A549 (cell line): Measurements from ENCODE around the gene PRPS2. TPM values are rescaled to one million over a fixed set of nuclear protein-coding genes. Genes with fewer than 3 reads are reported as not detected.
A peak's percentile ranks its signal among the peaks of the same experiment; 100 is the strongest.

Source experiments
- ATAC-seq, 2 experiments: fragments of 200-7000 bp in 1 of 2; fragments of >200 bp in 1 of 2; cut with Nextera tagmentation in 1 of 2; cut with Tn5 transposase in 1 of 2; 3 replicates each; pipeline versions ENCODE4 v1.8.0 to v1.9.1; 2018 to 2020; ENCODE audit warnings: mild to moderate bottlenecking in 1 of 2, moderate library complexity in 1 of 2
- CTCF ChIA-PET: fragments of 300-600 bp; sonication (Branson Sonifier 250); formaldehyde crosslinking; extraction: SDS; loops from one replicate; lab custom pipeline; 2021; ENCODE audit warnings: antibody characterized with exemption, inconsistent platforms; lab: Yijun Ruan, JAX
- POLR2A ChIA-PET: fragments of 350-600 bp; formaldehyde crosslinking; extraction: SDS; loops from one replicate; lab custom pipeline; 2021; ENCODE audit warnings: antibody characterized with exemption, inconsistent platforms; lab: Yijun Ruan, JAX
- DNase-seq, 2 experiments: peaks; one replicate each; pipeline versions ENCODE4 v3.0.0 to v3.0.0-alpha.2; 2011 to 2016; ENCODE audit warnings: low read depth in 1 of 2, low spot score in 1 of 2
- FAIRE-seq: peaks from 2 replicates; lab custom pipeline; 2011; peaks lifted over from hg19 to GRCh38; lab: Jason Lieb, UNC
- H3K27ac ChIP-seq, 2 experiments: fragments of >200 bp; sonication (Bioruptor Twin); formaldehyde crosslinking; 3 replicates each; pipeline ENCODE4 v1.5.1; 2016 to 2017
- H3K4me1 ChIP-seq: fragments of >200 bp; sonication (Bioruptor Twin); formaldehyde crosslinking; 3 replicates; pipeline ENCODE4 v1.6.1; 2016
- H3K4me2 ChIP-seq: fragments of >200 bp; sonication (Bioruptor Twin); formaldehyde crosslinking; 3 replicates; pipeline ENCODE4 v1.6.1; 2016
- H3K4me3 ChIP-seq: fragments of >200 bp; sonication (Bioruptor Twin); formaldehyde crosslinking; 3 replicates; pipeline ENCODE4 v1.5.1; 2016
- H3K9me3 ChIP-seq: fragments of >200 bp; sonication (Bioruptor Twin); formaldehyde crosslinking; 3 replicates; pipeline ENCODE4 v1.6.1; 2016
- BHLHE40 ChIP-seq: IDR thresholded peaks from 2 replicates; pipeline ENCODE4 v1.6.1; 2012; ENCODE audit warnings: low read depth, low read length, inconsistent platforms
- CEBPB ChIP-seq, 2 experiments: fragments of >200 bp in 1 of 2; sonication (Bioruptor Twin) in 1 of 2; formaldehyde crosslinking in 1 of 2; IDR thresholded peaks; 2 replicates each; pipeline ENCODE4 v1.6.1; 2012 to 2016
- CHD2 ChIP-seq: fragments of 150-350 bp; IDR thresholded peaks from 2 replicates; pipeline ENCODE4 v1.6.1; 2014; ENCODE audit warnings: low read length; ENCODE audit not compliant: partially characterized antibody
- EHMT2 ChIP-seq: fragments of 200-600 bp; sonication (generic); IDR thresholded peaks from 2 replicates; pipeline ENCODE4 v1.6.1; 2016; ENCODE audit warnings: antibody characterized with exemption, low read depth, mild to moderate bottlenecking, moderate library complexity
- ESRRA ChIP-seq: fragments of 150-350 bp; IDR thresholded peaks from 2 replicates; pipeline ENCODE4 v1.6.1; 2014; ENCODE audit warnings: mild to moderate bottlenecking, low read length, borderline replicate concordance
- FOXS1 ChIP-seq: fragments of 250-450 bp; sonication (Bioruptor Pico); IDR thresholded peaks from 2 replicates; pipeline ENCODE4 v1.5.0; 2020; ENCODE audit warnings: mild to moderate bottlenecking, moderate library complexity
- GATA3 ChIP-seq: IDR thresholded peaks from 2 replicates; pipeline ENCODE4 v1.6.1; 2012; ENCODE audit warnings: borderline replicate concordance
- HDAC2 ChIP-seq: fragments of 200-600 bp; sonication (generic); IDR thresholded peaks from 2 replicates; pipeline ENCODE4 v1.6.1; 2016
- HEYL ChIP-seq: fragments of 250-450 bp; sonication (Bioruptor Pico); IDR thresholded peaks from 2 replicates; pipeline ENCODE4 v1.8.0; 2021; ENCODE audit warnings: mild to moderate bottlenecking, moderate library complexity
- JUN ChIP-seq, 2 experiments: fragments of >200 bp; sonication (Bioruptor Twin); formaldehyde crosslinking; IDR thresholded peaks; 2 replicates in 1 of 2; 3 replicates in 1 of 2; pipeline ENCODE4 v1.6.1; 2016 to 2017
- KDM1A ChIP-seq: fragments of 200-600 bp; sonication (generic); IDR thresholded peaks from 2 replicates; pipeline ENCODE4 v1.6.1; 2016; ENCODE audit warnings: low read depth, mild to moderate bottlenecking
- MAZ ChIP-seq: fragments of 150-350 bp; IDR thresholded peaks from 2 replicates; pipeline ENCODE4 v1.6.1; 2014; ENCODE audit warnings: antibody characterized with exemption, low read depth, low read length, borderline replicate concordance
- MYC ChIP-seq: IDR thresholded peaks from 2 replicates; pipeline ENCODE4 v1.6.1; 2012; ENCODE audit warnings: mild to moderate bottlenecking, inconsistent platforms, low read length, improper control_type of control experiment, borderline replicate concordance
- PHF8 ChIP-seq: fragments of 200-600 bp; sonication (generic); IDR thresholded peaks from 2 replicates; pipeline ENCODE4 v1.6.1; 2016; ENCODE audit warnings: low read depth, mild to moderate bottlenecking, antibody characterized with exemption, moderate library complexity, borderline replicate concordance
- POLR2AphosphoS2 ChIP-seq: conservative IDR thresholded peaks from 2 replicates; pipeline ENCODE4 v1.6.1; 2012; ENCODE audit warnings: low read length, improper control_type of control experiment, inconsistent platforms
- RAD21 ChIP-seq, 2 experiments: fragments of >200 bp in 1 of 2; sonication (Bioruptor Twin) in 1 of 2; formaldehyde crosslinking in 1 of 2; IDR thresholded peaks in 1 of 2; conservative IDR thresholded peaks in 1 of 2; 2 replicates in 1 of 2; 3 replicates in 1 of 2; pipeline ENCODE4 v1.6.1; 2012 to 2018; ENCODE audit warnings: inconsistent platforms in 1 of 2
- RFX5 ChIP-seq: fragments of 450-650 bp; IDR thresholded peaks from 2 replicates; pipeline ENCODE4 v1.7.1; 2014; ENCODE audit warnings: antibody characterized with exemption, mild to moderate bottlenecking, moderate library complexity
- SMC3 ChIP-seq: fragments of >200 bp; sonication (Bioruptor Twin); formaldehyde crosslinking; IDR thresholded peaks from 3 replicates; pipeline ENCODE4 v1.6.1; 2018; ENCODE audit warnings: inconsistent platforms
- TFCP2L1 ChIP-seq: fragments of 250-450 bp; sonication (Bioruptor Pico); IDR thresholded peaks from 2 replicates; pipeline ENCODE4 v1.5.0; 2021; ENCODE audit warnings: mild to moderate bottlenecking
- TP53 ChIP-seq: fragments of 250-450 bp; sonication (Bioruptor Pico); IDR thresholded peaks from 2 replicates; pipeline ENCODE4 v1.5.0; 2021; ENCODE audit warnings: mild to moderate bottlenecking, moderate library complexity
- ZFP36 ChIP-seq: fragments of 450-650 bp; IDR thresholded peaks from 2 replicates; pipeline ENCODE4 v1.6.1; 2014; ENCODE audit warnings: borderline replicate concordance; ENCODE audit not compliant: partially characterized antibody
- ZNF302 ChIP-seq: fragments of 250-450 bp; sonication (Bioruptor Pico); IDR thresholded peaks from 2 replicates; pipeline ENCODE4 v1.9.0; 2021; ENCODE audit warnings: inconsistent platforms, mild to moderate bottlenecking, moderate library complexity
- WGBS: methylation state at CpG from one replicate; pipeline ENCODE4 v1.1.6; 2017; ENCODE audit errors: missing lambda C conversion rate; 5-methylcytosine and 5-hydroxymethylcytosine counted together
- polyA plus RNA-seq, 4 experiments: library from polyadenylated mRNA; depleted of rRNA in 3 of 4; stranded (reverse); fragments of >200 nt; fragmentation: RNase III in 1 of 4; extraction: RNeasy Plus Mini Kit Qiagen cat#74134 plus additional on column Dnase treatment in 1 of 4; gene quantifications; 2 replicates in 3 of 4; 3 replicates in 1 of 4; pipeline ENCODE4 v1.2.3, GENCODE V29; 2011 to 2017
- TF ChIP-seq, protein P1 (sequence below): fragments of 250-450 bp; sonication (Bioruptor Pico); IDR thresholded peaks from 2 replicates; pipeline ENCODE4 v1.5.0; 2021; ENCODE audit warnings: mild to moderate bottlenecking, moderate library complexity, borderline replicate concordance
- TF ChIP-seq, protein P2 (sequence below): IDR thresholded peaks from 2 replicates; pipeline ENCODE4 v1.6.1; 2012
- TF ChIP-seq, protein P3 (sequence below): fragments of >200 bp; sonication (Bioruptor Twin); formaldehyde crosslinking; IDR thresholded peaks from 2 replicates; pipeline ENCODE4 v1.6.1; 2016
- TF ChIP-seq, protein P4 (sequence below): IDR thresholded peaks from 2 replicates; pipeline ENCODE4 v1.6.1; 2012; ENCODE audit warnings: low read depth, borderline replicate concordance
- TF ChIP-seq, protein P5 (sequence below): fragments of 150-350 bp; IDR thresholded peaks from 2 replicates; pipeline ENCODE4 v1.6.1; 2014; ENCODE audit warnings: low read depth, mild to moderate bottlenecking, low read length

The PRPS2 gene
- polyA plus RNA-seq, 2 of the 4 experiments (the other 2 are of a cell fraction), result 40.3 to 51.8 TPM

DNA sequence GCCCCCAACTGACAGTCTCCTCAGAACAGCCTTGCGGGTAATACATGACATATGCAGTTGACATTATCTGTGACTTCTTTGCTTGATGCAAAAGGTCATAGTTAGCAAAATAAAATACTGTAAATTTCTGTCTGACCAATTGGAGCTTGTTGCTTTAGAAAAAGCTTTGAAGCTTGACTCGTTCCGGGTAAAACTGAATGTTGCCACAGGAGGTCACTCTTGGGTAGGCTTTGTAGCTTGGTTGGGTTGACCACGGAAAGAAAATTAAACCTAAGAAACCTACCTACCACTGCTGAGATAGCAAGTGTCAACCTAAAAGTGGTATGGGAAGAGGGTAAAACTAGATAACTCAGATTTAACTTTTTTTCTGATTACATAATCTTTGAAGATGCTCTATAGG lies 23.2 kb downstream of the PRPS2 start (continued):
- TF ChIP-seq HEYL (no peak), SMC3 (peak; percentile 65), PHF8 (no peak), ESRRA (no peak), TFCP2L1 (CRISPR knock-in tag) (no peak), ZFP36 (no peak), TP53 (CRISPR knock-in tag) (no peak), ZNF302 (CRISPR knock-in tag) (no peak), CEBPB (IDR thresholded peaks at IDR 0.05) (no peak), RAD21 (conservative IDR thresholded peaks at IDR 0.05 in 1 of 2, IDR thresholded peaks at IDR 0.05 in 1 of 2) (peak; percentile 79), MAZ (no peak)
- TF ChIP-seq, protein P1, sequence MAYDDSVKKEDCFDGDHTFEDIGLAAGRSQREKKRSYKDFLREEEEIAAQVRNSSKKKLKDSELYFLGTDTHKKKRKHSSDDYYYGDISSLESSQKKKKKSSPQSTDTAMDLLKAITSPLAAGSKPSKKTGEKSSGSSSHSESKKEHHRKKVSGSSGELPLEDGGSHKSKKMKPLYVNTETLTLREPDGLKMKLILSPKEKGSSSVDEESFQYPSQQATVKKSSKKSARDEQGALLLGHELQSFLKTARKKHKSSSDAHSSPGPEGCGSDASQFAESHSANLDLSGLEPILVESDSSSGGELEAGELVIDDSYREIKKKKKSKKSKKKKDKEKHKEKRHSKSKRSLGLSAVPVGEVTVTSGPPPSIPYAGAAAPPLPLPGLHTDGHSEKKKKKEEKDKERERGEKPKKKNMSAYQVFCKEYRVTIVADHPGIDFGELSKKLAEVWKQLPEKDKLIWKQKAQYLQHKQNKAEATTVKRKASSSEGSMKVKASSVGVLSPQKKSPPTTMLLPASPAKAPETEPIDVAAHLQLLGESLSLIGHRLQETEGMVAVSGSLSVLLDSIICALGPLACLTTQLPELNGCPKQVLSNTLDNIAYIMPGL (CRISPR knock-in tag), result no peak
- TF ChIP-seq, protein P2, sequence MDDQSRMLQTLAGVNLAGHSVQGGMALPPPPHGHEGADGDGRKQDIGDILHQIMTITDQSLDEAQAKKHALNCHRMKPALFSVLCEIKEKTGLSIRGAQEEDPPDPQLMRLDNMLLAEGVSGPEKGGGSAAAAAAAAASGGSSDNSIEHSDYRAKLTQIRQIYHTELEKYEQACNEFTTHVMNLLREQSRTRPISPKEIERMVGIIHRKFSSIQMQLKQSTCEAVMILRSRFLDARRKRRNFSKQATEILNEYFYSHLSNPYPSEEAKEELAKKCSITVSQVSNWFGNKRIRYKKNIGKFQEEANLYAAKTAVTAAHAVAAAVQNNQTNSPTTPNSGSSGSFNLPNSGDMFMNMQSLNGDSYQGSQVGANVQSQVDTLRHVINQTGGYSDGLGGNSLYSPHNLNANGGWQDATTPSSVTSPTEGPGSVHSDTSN, result no peak

DNA sequence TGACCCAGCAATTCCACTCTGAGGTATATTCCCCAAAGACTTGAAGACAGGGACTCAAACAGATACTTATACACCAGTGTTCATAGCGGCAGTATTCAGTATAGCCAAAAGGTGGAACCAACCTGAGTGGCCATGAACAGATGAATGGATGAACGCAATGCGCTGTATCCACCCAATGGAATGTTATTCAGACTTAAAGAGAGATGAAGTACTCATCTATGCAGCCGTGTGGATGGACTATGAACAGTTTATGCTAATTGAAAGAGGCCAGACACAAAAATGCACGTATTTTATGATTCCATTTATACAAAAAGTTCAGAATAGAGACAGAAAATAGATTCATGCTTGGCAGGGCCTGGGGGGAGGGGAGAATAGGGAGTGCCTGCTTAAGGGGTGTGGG lies 26.3 kb downstream of the PRPS2 start:
- ChIA-PET POLR2A (no interaction called here), CTCF (no interaction called here)
- ATAC-seq, result no peak
- Histone ChIP-seq H3K9me3 (no peaks in the 10 kb centered on the region), H3K4me1 (no peaks in the 10 kb centered on the region), H3K27ac (no peak overlapping the region), H3K4me2 (no peak overlapping the region), H3K4me3 (no peak overlapping the region)
- no peak for DNase-seq
- WGBS, result 92% methylated on average over 5 of the region's 5 CpGs
- TF ChIP-seq CHD2 (no peak), FOXS1 (no peak)
- TF ChIP-seq, protein P3, sequence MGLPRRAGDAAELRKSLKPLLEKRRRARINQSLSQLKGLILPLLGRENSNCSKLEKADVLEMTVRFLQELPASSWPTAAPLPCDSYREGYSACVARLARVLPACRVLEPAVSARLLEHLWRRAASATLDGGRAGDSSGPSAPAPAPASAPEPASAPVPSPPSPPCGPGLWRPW, result no peak
- no peak for FAIRE-seq

DNA sequence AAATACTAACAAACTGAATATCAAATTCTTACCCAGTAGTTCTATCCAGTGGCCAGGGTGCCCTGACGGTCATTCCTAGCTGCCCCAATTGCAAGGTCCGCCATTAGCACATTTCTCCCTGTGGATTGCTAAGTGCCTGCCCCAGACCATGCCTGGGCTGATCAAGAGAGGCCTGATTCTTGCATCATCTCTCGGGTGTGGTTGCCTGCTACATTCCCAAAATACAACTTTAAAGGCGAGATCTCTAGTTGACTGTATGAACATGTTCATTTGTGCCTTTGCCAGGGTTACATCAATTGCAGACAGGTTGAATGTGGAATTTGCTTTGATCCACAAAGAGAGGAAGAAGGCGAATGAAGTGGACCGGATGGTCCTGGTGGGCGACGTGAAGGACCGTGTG lies 28.0 kb downstream of the PRPS2 start:
- 92% methylated on average over 9 of the region's 9 CpGs for WGBS
- ATAC-seq, result no peak
- TF ChIP-seq, protein P4, sequence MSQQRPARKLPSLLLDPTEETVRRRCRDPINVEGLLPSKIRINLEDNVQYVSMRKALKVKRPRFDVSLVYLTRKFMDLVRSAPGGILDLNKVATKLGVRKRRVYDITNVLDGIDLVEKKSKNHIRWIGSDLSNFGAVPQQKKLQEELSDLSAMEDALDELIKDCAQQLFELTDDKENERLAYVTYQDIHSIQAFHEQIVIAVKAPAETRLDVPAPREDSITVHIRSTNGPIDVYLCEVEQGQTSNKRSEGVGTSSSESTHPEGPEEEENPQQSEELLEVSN, result no peak
- TF ChIP-seq EHMT2 (no peak), MAZ (no peak), JUN (IDR thresholded peaks at IDR 0.05) (no peak), KDM1A (no peak), CEBPB (IDR thresholded peaks at IDR 0.05) (no peak), GATA3 (no peak), PHF8 (no peak), RFX5 (no peak), ZNF302 (CRISPR knock-in tag) (no peak), POLR2AphosphoS2 (no peak), MYC (no peak), BHLHE40 (no peak), HDAC2 (no peak), TFCP2L1 (CRISPR knock-in tag) (no peak)
- TF ChIP-seq, protein P5, sequence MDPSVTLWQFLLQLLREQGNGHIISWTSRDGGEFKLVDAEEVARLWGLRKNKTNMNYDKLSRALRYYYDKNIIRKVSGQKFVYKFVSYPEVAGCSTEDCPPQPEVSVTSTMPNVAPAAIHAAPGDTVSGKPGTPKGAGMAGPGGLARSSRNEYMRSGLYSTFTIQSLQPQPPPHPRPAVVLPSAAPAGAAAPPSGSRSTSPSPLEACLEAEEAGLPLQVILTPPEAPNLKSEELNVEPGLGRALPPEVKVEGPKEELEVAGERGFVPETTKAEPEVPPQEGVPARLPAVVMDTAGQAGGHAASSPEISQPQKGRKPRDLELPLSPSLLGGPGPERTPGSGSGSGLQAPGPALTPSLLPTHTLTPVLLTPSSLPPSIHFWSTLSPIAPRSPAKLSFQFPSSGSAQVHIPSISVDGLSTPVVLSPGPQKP, result no peak

More for the DNA sequence above, 28.0 kb downstream of the PRPS2 start:
- no peaks in the 10 kb centered on the region for H3K9me3 ChIP-seq
- H3K27ac ChIP-seq, result no peak overlapping the region; a peak in 1 of 6 replicates
- no peak overlapping the region for H3K4me2 ChIP-seq
- ChIA-PET CTCF (interaction anchor here (1.2 to 1.4 kb wide), 2 partner anchors 8 to 81 kb away, joined by 3 to 4 read pairs; no protein-coding TSS in a partner anchor), POLR2A (no interaction called here)
- FAIRE-seq, result no peak
- H3K4me1 ChIP-seq, result no peaks in the 10 kb centered on the region
- H3K4me3 ChIP-seq, result no peak overlapping the region
- no peak for DNase-seq
